ENCODE measurements around the gene CCDC154.

The CCDC154 gene

GRCh38 chr16:1387331-1387730 lies 57.0 kb downstream of the CCDC154 start:
- DNase-seq (ENCODE audit: low read depth in 2 of 2), result no peak

- no peak for DNase-seq (ENCODE audit: low read depth in 2 of 2)
Measured at GRCh38 chr16:1385232-1385631, 59.1 kb downstream of the CCDC154 start.

Measured in activated CD8-positive, alpha-beta memory T cell treated with anti-CD3 and anti-CD28 coated beads for 4 hours (primary cell).